ENCODE data around the gene QSOX1.

The QSOX1 gene

GRCh38 chr1:180144659-180145357 lies 9.9 kb upstream of the QSOX1 start:
- in situ Hi-C loops (cut with MboI; ENCODE audit: low sequenced_read_pairs): no loop called here

- in situ Hi-C loops (cut with MboI; ENCODE audit: low sequenced_read_pairs): no loop called here
These were observed 9.2 kb upstream of the QSOX1 start for GRCh38 chr1:180145446-180145845.

GRCh38 chr1:180150982-180151381 lies 3.7 kb upstream of the QSOX1 start:
- in situ Hi-C loops (cut with MboI; ENCODE audit: low sequenced_read_pairs): no loop called here

GRCh38 chr1:180151508-180151907 lies 3.2 kb upstream of the QSOX1 start:
- in situ Hi-C loops (cut with MboI; ENCODE audit: low sequenced_read_pairs): no loop called here

GRCh38 chr1:180152588-180152987 lies 2.1 kb upstream of the QSOX1 start:
- in situ Hi-C loops (cut with MboI; ENCODE audit: low sequenced_read_pairs): no loop called here

GRCh38 chr1:180153032-180153431 lies 1.6 kb upstream of the QSOX1 start:
- in situ Hi-C loops (cut with MboI; ENCODE audit: low sequenced_read_pairs): no loop called here

GRCh38 chr1:180154003-180154324 lies 705 bp upstream of the QSOX1 start:
- in situ Hi-C loops (cut with MboI; ENCODE audit: low sequenced_read_pairs): no loop called here

- in situ Hi-C loops (cut with MboI; ENCODE audit: low sequenced_read_pairs): no loop called here
These were observed 563 bp downstream of the QSOX1 start for GRCh38 chr1:180155182-180155682.

- in situ Hi-C loops (cut with MboI; ENCODE audit: low sequenced_read_pairs): no loop called here
These were observed 1.5 kb downstream of the QSOX1 start for GRCh38 chr1:180156201-180156600.

GRCh38 chr1:180156631-180157091 lies 2.0 kb downstream of the QSOX1 start:
- in situ Hi-C loops (cut with MboI; ENCODE audit: low sequenced_read_pairs): no loop called here

- in situ Hi-C loops (cut with MboI; ENCODE audit: low sequenced_read_pairs): no loop called here
These were observed 2.4 kb downstream of the QSOX1 start for GRCh38 chr1:180157108-180157507.

GRCh38 chr1:180157576-180158057 lies 2.9 kb downstream of the QSOX1 start:
- in situ Hi-C loops (cut with MboI; ENCODE audit: low sequenced_read_pairs): no loop called here

GRCh38 chr1:180158149-180159147 lies 3.8 kb downstream of the QSOX1 start:
- in situ Hi-C loops (cut with MboI; ENCODE audit: low sequenced_read_pairs): no loop called here

GRCh38 chr1:180160357-180160756 lies 5.7 kb downstream of the QSOX1 start:
- in situ Hi-C loops (cut with MboI; ENCODE audit: low sequenced_read_pairs): no loop called here

GRCh38 chr1:180163041-180163440 lies 8.4 kb downstream of the QSOX1 start:
- in situ Hi-C loops (cut with MboI; ENCODE audit: low sequenced_read_pairs): no loop called here

GRCh38 chr1:180165096-180165495 lies 10.4 kb downstream of the QSOX1 start:
- in situ Hi-C loops (cut with MboI; ENCODE audit: low sequenced_read_pairs): no loop called here

- in situ Hi-C loops (cut with MboI; ENCODE audit: low sequenced_read_pairs): no loop called here
These were observed 11.1 kb downstream of the QSOX1 start for GRCh38 chr1:180165509-180166435.

- in situ Hi-C loops (cut with MboI; ENCODE audit: low sequenced_read_pairs): no loop called here
These were observed 11.7 kb downstream of the QSOX1 start for GRCh38 chr1:180166436-180166800.

GRCh38 chr1:180167021-180167701 lies 12.5 kb downstream of the QSOX1 start:
- in situ Hi-C loops (cut with MboI; ENCODE audit: low sequenced_read_pairs): no loop called here
